Measurements from ENCODE around the gene DIRAS3.
"Not testable (repeated sequence)": the region's sequence is repeated elsewhere in the genome, so short reads cannot be mapped to it uniquely, and the experiment has no call there.

DIRAS3 gene

DNA sequence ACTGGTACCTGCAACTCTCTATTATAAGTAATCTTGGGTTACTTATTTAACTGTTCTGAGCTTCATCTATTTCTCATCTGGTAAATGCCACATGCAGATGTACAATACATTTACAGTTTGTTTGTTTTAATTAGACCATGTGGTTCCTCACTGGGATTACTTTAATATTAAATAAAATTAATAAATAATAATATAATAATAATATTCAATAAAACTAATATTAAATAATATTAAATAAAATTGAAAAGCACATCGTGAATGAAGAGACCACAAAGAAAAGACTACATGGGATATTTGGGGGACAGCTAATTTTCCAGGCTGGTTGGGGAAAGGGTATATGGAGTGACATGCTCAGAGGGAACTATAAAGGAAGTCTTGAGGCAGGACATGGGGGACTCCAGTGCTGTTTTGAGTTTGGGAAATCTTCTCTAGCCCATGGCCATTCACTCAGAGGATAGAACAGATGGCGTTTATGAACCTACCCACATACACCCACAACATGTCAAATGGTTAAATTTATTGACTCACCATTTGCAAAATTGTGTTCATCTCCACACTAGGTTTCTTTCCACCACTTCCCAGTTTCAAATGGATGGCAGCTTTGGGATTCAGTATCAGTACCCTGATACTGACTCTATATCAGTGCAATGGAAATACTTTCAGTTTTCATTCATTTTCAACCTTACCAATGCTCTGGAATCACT is 25.6 kb downstream of the DIRAS3 start:
- DNase-seq (ENCODE audit: low spot score) = no peak

DNA sequence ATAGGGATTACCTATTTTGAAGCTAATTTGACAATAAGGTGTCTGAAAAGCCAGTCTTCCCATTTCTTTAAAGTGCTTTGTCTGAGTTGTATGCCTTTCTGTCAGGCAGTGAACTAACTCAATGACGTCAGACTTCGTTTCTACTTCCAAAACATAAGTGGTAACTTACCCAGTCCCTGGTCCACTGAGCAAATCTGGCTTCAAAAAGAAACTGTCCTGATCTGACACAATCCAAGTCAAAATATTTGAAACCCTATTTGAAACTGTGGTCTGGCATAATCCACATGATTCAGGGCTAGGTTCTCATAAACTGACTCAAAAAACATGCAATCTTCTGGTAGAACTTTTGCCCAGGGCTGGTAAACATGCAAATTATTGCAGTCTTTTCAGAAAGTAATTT is 34.0 kb downstream of the DIRAS3 start:
- no peak for DNase-seq (ENCODE audit: low spot score)

DNA sequence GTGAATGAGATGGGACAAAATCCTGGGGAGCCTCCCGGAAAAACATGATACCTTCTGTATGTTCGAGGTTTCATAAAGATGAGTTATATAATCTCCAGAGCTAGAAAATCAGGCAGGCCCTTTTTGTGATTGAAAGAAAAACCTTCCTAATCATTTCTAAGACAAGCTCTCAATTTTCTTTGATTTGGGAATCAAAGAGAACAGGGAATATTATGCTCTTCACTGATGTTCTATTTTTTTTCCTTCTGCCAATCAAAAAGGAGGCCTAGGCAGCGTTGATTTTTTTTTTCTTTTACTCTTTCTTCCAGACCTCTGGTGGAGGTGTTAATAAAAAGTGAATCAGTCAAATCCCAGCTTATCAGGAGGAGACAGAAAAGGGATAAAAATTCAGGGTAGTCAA is 34.5 kb downstream of the DIRAS3 start:
- no peak for DNase-seq (ENCODE audit: low spot score)

DNA sequence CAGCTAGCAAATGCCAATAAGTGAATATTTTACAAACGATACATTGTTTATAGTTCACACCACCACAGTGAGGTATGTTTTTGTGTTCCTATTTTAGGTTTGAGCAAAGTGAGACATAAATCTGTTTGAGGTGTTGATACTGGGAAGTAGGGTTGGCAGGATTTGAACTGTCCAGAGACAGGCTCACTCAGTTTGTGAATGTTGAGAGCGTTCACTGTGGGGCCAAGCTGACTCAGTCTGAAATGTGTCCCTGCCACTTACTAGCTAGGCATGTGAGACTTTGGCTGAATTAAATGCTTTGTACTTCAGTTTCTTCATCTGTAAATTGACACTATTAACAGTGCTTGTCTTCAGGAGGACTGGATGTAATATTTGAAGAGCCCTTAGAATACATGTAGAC is 35.1 kb downstream of the DIRAS3 start:
- no peak for DNase-seq (ENCODE audit: low spot score)

DNA sequence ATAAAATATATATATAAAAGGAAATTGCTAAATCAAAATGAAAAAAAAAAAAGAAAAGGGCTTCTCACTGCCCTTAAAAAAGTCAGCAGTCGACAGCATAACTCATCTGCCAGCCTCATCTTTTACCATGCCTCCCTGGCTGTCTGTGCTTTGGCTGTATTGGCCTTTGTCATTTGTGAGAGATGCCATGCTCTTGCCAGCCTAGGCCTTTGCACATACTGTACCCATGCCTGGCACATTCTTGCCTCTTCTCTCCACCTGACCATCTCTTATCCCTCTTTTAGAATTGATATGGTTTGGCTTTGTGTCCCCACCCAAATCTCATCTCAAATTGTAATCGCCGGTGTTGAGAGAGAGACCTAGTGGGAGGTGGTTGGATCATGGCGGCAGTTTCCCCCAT is 37.1 kb downstream of the DIRAS3 start:
- DNase-seq (ENCODE audit: low spot score) = no peak

DNA sequence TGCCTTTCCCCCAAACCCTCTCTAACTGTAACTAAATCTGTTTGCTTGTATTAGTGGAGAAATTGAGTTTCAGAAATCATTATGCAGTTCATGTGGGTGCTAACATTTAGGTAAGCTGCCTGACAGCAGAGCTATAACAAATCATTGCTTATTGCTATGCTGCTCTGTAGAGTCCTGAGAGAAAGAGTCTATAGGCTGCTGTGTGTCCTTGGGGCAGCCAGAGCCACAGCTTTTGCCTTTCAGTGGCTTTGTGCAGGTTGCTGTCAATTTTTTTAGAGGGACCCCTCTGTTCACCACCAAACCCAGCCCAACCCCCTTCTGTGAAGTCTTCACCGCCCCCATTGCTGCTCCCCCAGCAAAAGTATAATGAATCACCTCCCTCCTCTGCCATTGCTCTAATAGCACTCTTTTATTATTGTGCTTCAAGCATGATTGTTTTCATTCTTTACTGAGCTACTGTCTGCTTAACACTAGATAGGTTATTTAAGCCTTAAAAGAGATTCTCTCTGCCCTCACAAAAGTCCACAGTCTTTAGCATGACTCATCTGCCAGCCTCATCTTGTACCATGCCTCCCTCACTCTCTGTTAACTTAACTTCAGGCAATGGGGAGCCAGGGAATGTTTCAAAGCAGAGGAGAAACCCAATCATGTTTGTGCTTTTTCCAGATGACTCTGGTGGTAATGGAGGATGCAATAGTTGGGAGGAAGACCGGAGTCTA is 38.6 kb downstream of the DIRAS3 start:
- DNase-seq (ENCODE audit: low spot score) = no peak

DNA sequence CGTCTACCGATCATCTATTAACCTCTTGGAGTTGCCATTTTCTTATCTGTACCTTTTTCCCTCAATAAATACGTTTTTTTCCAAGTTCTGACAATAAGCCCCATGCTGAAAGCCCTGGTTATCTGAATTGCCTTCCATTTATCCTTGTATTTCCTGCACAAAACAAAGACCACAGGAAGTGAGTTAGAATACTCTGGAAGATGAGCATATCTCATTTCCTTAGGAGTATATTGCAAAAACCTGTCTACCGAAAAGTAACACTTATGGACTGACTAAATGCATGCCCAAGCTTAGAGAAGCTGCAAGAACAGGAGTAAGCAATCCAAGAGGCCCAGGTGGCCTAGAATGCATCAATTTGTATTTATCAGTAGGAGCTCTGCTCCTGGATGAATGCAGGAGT is 39.9 kb downstream of the DIRAS3 start:
- no peak for DNase-seq (ENCODE audit: low spot score)

DNA sequence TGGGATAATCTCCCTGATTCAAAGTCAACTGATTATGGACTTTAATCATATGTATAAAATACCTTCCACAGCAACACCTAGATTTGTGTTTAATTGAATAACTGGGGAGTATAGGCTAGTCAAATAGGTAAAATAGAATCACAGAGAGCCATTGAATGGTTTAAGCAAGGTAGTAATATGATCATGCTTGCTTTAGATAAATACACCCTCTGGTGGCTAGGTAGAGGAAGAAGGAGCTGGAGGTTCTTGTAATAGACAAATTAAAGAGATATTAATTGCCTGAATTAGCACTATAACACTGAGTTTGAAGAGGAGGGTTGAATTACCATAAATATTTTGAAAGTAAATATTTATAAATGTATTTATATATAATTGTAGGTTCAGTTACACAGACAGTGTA is 40.3 kb downstream of the DIRAS3 start:
- no peak for DNase-seq (ENCODE audit: low spot score)

DNA sequence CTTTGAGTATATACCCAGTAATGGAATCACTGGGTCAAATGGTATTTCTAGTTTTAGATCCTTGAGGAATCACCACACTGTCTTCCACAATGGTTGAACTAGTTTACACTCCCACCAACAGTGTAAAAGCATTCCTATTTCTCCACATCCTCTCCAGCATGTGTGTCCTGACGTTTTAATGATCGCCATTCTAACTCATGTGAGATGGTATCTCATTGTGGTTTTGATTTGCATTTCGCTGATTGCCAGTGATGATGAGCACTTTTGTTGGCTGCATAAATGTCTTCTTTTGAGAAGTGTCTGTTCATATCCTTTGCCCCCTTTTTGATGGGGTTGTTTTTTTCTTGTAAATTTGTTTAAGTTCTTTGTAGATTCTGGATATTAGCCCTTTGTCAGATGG is 46.8 kb downstream of the DIRAS3 start:
- not testable (repeated sequence) for DNase-seq (ENCODE audit: low spot score)

DNA sequence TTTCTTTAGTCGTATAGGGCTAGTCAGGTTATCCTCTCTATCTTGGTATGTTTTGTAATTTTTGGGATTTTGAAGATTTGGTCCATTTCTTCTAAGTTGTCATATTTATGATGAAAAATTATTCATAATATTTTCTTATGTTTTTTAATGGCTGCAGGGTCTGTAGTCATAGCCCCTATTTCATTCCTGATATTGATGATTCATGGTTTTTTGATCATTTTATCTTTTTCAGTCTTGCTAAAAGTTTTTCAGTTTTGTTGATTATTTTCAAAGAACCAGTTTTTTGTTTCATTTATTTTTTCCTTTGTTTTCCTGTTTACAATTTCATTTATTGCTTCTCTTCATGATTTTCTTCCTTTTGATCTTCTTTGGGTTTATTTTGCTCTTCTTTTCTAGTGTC is 50.2 kb downstream of the DIRAS3 start:
- DNase-seq (ENCODE audit: low spot score) = no peak

DNA sequence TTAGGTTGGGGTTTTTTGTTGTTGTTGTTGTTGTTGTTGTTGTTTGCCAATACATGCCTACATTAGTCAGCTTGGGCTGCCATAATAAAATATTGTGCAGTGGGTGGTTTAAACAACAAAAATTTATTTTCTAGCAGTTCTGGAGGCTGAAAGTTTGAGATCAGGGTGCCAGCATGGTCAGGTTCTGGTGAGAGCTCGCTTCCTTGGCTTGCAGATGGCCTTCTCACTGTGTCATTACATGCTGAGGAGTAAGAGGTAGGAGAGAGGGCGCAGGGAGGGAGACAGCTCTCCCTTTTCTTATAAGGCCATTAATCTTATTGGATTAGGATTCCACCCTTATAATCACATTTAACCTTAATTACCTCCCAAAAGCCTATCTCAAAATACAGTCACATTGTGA is 52.7 kb downstream of the DIRAS3 start:
- no peak for DNase-seq (ENCODE audit: low spot score)
